Hepatocyte (in vitro differentiated cells): Measurements from ENCODE around the gene CALY.

Source experiments
- EZH2 ChIP-seq: fragments of 200-600 bp; sonication (generic); IDR thresholded peaks from 2 replicates; pipeline ENCODE4 v1.6.1; 2016; ENCODE audit warnings: antibody characterized with exemption, mild to moderate bottlenecking, borderline replicate concordance
- TF ChIP-seq, protein P1 (sequence below): fragments of 200-600 bp; sonication (generic); IDR thresholded peaks from 2 replicates; pipeline ENCODE4 v1.5.1; 2016; ENCODE audit warnings: antibody characterized with exemption, mild to moderate bottlenecking; ENCODE audit not compliant: poor library complexity

DNA sequence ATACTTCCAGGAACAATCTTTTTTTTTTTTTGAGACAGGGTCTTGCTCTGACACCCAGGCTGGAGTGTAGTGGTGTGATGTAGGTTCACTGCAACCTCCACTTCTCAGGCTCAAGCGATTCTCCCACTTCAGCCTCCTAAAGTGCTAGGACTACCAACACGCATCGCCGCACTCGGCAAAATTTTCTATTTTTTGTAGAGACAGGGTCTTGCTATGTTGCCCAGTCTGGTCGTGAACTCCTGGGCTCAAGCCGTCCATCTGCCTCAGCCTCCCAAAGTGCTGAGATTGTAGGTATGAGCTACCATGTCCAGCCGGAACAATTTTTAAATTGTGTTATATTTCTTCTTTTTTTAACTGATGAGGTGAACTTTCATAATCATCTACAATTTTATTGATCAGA, 25.9 kb downstream of the CALY start:
- TF ChIP-seq, protein P1, sequence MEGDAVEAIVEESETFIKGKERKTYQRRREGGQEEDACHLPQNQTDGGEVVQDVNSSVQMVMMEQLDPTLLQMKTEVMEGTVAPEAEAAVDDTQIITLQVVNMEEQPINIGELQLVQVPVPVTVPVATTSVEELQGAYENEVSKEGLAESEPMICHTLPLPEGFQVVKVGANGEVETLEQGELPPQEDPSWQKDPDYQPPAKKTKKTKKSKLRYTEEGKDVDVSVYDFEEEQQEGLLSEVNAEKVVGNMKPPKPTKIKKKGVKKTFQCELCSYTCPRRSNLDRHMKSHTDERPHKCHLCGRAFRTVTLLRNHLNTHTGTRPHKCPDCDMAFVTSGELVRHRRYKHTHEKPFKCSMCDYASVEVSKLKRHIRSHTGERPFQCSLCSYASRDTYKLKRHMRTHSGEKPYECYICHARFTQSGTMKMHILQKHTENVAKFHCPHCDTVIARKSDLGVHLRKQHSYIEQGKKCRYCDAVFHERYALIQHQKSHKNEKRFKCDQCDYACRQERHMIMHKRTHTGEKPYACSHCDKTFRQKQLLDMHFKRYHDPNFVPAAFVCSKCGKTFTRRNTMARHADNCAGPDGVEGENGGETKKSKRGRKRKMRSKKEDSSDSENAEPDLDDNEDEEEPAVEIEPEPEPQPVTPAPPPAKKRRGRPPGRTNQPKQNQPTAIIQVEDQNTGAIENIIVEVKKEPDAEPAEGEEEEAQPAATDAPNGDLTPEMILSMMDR, result no peak
- no peak for TF ChIP-seq EZH2
